Measurements from ENCODE around the gene DENND4B.
"Not testable (repeated sequence)": the region's sequence is repeated elsewhere in the genome, so short reads cannot be mapped to it uniquely, and the experiment has no call there.

DENND4B gene

DNA sequence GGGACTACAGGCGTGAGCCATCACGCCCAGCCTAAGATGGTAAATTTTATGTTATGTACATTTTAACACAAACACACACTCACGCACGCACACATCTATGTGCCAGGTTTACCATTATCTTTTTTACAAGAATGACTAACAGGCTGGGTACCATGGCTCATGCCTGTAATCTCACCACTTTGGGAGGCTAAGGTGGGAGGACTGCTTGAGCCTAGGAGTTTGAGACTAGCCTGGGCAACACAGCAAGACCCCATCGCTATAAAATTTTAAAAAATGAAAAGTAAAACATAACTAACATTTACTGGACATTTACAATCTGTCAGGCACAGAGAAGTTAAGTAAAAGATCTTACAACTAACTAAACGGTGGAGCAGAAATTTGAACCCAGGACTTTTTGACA is 38.4 kb downstream of the DENND4B start:
- TF ChIP-seq, protein P1, sequence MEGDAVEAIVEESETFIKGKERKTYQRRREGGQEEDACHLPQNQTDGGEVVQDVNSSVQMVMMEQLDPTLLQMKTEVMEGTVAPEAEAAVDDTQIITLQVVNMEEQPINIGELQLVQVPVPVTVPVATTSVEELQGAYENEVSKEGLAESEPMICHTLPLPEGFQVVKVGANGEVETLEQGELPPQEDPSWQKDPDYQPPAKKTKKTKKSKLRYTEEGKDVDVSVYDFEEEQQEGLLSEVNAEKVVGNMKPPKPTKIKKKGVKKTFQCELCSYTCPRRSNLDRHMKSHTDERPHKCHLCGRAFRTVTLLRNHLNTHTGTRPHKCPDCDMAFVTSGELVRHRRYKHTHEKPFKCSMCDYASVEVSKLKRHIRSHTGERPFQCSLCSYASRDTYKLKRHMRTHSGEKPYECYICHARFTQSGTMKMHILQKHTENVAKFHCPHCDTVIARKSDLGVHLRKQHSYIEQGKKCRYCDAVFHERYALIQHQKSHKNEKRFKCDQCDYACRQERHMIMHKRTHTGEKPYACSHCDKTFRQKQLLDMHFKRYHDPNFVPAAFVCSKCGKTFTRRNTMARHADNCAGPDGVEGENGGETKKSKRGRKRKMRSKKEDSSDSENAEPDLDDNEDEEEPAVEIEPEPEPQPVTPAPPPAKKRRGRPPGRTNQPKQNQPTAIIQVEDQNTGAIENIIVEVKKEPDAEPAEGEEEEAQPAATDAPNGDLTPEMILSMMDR (IDR thresholded peaks at IDR 0.05; ENCODE audit: control extremely low read depth, extremely low read depth, low read depth, missing control alignments), result no peak
- POLR2A ChIA-PET, result no interaction called here
- no peak for DNase-seq (ENCODE audit: extremely low spot score)
- CTCF ChIA-PET, result no interaction called here

DNA sequence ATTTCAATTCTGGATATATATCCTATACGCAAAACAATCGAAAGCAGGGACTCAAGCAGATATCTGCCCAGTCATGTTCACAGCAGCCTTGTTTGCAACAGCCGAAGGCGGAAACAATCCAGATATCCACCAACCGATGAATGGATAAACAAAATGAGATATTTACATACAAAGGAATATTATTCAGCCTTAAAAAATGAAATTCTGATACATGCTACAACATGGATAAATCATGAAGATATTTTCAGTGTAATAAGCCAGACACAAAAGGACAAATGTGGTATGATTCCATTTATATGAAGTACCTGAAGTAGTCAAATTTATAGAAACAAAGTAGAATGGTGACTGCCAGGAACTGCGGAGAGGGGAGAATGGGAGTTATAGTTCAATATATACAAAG is 39.4 kb downstream of the DENND4B start:
- TF ChIP-seq, protein P1 (IDR thresholded peaks at IDR 0.05; ENCODE audit: control extremely low read depth, extremely low read depth, low read depth, missing control alignments), result no peak
- ChIA-PET POLR2A (no interaction called here), CTCF (no interaction called here)
- DNase-seq (ENCODE audit: extremely low spot score), result no peak

DNA sequence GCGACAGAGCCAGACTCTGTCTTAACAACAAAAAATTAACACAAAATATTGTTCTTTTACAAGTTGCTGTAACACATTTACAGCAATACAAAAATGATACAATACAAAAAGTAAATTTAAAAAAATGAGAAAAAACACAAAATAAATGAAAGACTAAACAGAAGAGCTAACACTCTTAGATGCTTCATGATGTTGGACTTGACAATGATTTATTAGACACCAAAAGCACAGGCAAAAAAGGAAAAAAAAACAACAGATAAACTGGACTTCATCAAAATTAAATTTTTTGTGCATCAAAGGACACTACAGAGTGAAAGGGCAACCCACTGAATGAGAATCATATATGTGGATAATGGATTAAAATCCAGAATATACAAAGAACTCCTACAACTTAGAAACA is 40.1 kb downstream of the DENND4B start:
- CTCF ChIA-PET, result no interaction called here
- TF ChIP-seq, protein P1 (IDR thresholded peaks at IDR 0.05; ENCODE audit: control extremely low read depth, extremely low read depth, low read depth, missing control alignments), result no peak
- POLR2A ChIA-PET, result no interaction called here
- DNase-seq (ENCODE audit: extremely low spot score), result no peak

DNA sequence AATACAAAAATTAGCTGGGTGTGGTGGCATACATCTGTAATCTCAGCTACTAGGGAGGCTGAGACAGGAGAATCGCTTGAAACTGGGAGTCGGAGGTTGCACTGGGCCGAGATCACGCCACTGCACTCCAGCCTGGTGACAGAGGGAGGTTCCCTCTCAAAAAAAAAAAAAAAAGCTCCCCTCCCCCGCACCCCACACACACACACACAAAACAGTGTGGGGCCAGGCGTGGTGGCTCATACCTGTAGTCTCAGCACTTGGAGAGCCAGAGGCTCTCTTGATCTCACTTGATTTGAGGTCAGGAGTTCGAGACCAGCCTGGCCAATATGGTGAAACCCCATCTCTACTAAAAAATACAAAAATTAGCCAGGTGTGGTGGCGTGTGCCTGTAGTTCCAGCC is 40.6 kb downstream of the DENND4B start:
- POLR2A ChIA-PET, result interaction anchor here (0.7 kb wide), 1 partner anchor 62 kb away, joined by 3 read pairs; the partner anchor contains the start of gene CREB3L4
- CTCF ChIA-PET; DNase-seq (ENCODE audit: extremely low spot score): not testable (repeated sequence)

DNA sequence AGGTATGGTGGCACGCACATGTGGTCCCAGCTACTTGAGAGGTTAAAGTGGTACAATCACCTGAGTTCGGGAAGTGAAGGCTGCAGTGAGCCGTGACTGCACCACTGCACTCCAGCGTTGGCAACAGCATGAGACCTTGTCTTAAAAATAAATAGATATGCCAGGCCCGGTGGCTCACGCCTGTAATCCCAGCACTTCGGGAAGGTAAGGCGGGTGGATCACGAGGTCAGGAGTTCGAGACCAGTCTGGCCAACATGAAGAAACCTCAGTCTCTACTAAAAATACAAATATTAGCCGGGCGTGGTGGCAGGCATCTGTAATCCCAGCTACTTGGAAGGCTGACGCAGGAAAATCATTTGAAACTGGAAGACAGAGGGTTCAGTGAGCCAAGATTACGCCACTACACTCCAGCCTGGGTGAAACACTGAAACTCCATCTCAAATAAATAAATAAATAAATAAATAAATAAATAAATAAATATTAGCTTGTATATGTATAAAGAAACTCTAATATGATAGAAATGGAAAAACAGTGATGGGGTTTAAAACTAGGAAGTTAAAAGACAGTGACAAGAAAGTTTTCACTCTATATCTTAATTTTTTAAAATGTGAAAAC is 42.6 kb downstream of the DENND4B start:
- TF ChIP-seq, protein P1 (IDR thresholded peaks at IDR 0.05; ENCODE audit: control extremely low read depth, extremely low read depth, low read depth, missing control alignments), result no peak
- ChIA-PET CTCF (no interaction called here), POLR2A (no interaction called here)
- DNase-seq (ENCODE audit: extremely low spot score), result no peak

DNA sequence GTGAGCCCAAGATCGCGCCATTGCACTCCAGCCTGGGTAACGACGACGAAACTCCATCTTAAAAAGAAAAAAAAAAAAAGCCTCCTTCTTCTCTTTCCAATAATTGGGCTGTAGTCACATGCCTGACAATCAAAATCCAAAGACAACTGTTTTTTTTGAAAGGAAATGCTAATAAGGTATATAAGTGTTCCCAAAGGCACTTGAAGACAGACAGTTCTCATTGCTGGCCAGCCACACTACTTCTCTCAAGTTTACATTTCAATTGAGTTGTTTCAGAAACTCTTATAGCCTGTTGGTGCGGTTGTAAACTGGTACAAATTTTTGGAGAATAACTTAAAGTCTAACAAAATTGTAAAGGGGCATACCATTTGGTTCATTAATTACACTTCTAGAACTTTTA is 47.0 kb downstream of the DENND4B start:
- ChIA-PET POLR2A (no interaction called here), CTCF (interaction anchor here (1.0 to 1.6 kb wide), 4 partner anchors 11 to 83 kb away, joined by 3 to 5 read pairs (median 3); partner anchors contain the start of gene DENND4B)
- TF ChIP-seq, protein P1 (IDR thresholded peaks at IDR 0.05; ENCODE audit: control extremely low read depth, extremely low read depth, low read depth, missing control alignments), result no peak
- no peak for DNase-seq (ENCODE audit: extremely low spot score)

DNA sequence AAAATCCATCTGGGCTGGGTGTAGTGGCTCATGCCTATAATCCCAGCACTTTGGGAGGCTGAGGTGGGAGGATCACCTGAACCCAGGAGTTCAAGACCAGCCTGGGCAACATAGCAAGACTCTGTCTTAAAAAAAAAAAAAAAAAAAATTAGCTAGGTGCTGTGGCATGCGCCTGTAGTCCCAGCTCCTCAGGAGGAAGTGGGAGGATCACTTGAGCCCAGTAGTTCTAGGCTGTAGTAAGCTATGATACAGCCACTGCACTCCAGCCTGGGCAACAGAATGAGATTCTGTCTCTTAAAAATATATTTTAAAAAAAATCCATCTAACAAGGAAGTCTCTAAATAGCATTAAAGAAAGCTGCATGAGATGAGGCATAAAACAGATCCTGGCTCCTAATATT is 50.7 kb downstream of the DENND4B start:
- CTCF ChIA-PET, result interaction anchor here (1.3 to 1.8 kb wide), 2 partner anchors 9 to 11 kb away, joined by 3 to 4 read pairs; no protein-coding TSS in a partner anchor
- DNase-seq (ENCODE audit: extremely low spot score); POLR2A ChIA-PET: not testable (repeated sequence)

DNA sequence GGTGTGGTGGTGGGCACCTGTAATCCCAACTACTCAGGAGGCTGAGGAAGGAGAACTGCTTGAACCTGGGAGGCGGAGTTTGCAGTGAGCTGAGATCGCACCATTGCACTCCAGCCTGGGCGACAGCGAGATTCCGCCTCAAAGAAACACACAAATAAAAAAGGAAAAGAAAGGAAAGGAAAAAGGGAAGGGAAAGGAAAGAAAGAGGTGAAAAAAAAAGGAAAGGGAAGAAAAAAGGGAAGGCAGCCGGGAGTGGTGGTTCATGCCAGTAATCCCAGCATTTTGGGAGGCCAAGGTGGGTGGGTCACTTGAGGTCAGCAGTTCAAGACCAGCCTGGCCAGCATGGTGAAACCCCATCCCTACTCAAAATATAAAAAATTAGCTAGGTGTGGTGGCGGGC is 55.5 kb downstream of the DENND4B start:
- POLR2A ChIA-PET; CTCF ChIA-PET; DNase-seq (ENCODE audit: extremely low spot score): not testable (repeated sequence)

Measured in GM10248 (cell line).